Stimulated activated CD4-positive, alpha-beta T cell treated with anti-CD3 and anti-CD28 coated beads, Interleukin-12 subunit alpha, Interleukin-12 subunit beta, amount 100 ng/mL, for 4 hours (primary cell): ENCODE results near the gene NHSL1.

ENCODE experiments used
- DNase-seq: peaks from one replicate; pipeline ENCODE4 v3.0.0-alpha.2; 2020

The NHSL1 gene

DNA sequence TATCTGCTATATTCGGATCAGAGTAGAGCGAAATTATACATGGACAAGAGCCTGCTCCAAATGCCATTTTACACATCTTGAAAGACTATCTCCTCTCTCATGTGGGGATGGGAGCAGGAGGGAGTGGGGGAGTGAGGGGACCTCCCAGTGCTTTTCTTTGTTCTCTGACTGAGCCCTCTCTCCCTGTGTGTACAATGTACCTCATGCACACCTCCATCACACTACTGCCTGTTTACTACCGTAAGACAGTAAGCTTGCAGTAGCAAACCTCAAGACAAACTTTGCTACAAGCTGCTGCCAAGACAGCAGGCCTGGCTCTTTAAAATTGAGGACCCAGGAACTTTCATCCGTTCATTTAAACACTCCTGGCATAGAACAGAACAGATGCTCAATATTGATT is 7.2 kb downstream of the NHSL1 start:
- DNase-seq, result no peak

- no peak for DNase-seq
Measured at GRCh38 chr6:138491017-138491416, 8.3 kb downstream of the NHSL1 start.

DNA sequence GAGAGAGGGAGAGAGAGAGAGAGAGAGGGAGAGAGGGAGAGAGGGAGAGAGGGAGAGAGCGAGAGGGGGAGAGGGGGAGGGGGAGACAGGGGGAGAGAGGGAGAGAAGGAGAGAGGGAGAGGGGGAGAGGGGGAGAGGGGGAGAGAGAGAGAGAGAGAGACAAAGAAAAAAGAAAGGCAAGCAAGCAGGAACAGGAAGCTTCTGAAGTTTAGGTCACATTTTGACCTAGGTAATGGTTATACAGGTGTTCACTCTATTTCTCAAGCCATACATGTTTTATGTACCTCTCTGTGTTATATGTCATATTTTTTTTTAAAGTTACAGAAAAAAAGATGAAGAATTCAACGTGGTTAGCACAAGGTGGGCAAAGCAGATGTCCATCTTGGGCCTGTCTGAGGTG is 9.4 kb downstream of the NHSL1 start:
- no peak for DNase-seq

DNA sequence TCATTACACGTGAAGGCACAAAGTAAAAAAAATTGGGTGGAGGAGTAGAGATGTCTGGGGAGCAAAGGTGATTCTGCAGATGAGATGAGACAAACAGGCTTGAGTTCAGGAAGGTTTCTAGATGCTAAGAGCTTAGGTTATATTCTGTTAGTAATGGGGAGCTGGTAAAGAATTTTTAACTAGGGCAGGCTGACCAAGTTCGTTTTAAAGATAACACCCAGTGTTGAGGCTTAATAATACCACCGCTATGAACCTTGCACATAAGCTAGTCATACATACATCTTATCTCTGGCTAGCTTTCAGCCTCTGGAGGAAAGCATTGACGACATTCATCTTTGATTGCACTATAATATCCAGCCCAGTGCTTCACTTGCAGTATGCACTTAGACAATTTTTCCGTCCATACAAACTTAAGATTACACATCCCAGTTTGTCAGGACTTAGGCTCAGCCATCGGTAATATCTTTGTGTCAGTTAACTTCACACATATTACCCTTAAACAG is 12.1 kb downstream of the NHSL1 start:
- no peak for DNase-seq

GRCh38 chr6:138486249-138487101 is 12.8 kb downstream of the NHSL1 start:
- no peak for DNase-seq

DNA sequence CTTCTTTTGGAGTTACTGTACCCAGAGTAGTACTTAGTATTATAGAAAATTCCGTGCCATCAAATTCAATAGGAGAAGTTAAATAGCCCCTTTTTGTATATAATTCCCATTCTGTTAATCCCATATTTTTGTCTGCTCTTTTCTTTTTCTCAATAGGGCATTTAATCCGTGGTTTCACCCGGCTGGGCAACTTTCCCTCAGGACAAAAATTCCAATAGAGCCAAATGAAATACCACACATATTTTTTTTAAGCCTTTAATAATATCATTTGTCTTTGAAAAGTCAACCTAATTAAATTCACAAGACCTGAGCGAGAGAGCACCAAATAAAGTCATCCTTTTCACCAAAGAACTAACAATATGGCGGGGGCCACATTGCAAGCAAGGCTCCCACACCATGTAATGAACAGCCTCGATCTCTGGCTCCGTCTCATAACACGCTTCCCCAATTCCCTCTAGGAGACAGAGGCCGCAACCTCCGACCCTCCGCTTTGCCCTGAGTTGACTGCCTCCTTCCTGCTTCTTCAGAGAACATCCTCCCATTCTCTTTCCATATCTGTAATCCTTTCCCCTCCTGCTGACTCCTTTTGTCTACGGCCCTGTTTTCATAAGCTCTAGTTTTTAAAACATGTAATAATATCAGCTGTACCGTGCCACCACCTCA is 13.6 kb downstream of the NHSL1 start:
- no peak for DNase-seq

- no peak for DNase-seq
Measured at GRCh38 chr6:138485005-138485545, 14.2 kb downstream of the NHSL1 start.

- no peak for DNase-seq
Measured at GRCh38 chr6:138484018-138484731, 15.1 kb downstream of the NHSL1 start.

DNA sequence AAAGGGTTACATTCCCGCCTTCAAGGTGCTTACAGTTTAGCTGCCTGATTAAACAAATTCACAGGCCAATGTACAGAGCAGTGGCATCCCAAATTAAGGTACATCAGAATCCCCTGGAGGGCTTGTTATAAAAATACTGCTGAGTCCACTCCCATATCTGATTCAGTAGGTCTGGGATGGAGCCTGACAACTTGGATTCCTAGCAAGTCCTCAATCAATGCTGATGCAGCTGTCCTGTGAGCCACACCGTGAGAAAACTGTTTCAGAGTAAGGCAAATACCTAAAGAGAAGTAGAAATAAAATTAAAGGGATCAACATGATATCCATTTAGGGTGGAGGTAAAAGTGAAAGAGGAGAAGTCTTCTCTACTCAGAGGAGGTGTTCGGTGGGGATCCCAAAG is 16.5 kb downstream of the NHSL1 start:
- DNase-seq, result no peak

GRCh38 chr6:138480279-138480949 is 18.9 kb downstream of the NHSL1 start:
- no peak for DNase-seq

- no peak for DNase-seq
Measured at GRCh38 chr6:138477913-138478539, 21.3 kb downstream of the NHSL1 start.

- DNase-seq, result no peak
Measured at GRCh38 chr6:138476116-138476515, 23.2 kb downstream of the NHSL1 start.

DNA sequence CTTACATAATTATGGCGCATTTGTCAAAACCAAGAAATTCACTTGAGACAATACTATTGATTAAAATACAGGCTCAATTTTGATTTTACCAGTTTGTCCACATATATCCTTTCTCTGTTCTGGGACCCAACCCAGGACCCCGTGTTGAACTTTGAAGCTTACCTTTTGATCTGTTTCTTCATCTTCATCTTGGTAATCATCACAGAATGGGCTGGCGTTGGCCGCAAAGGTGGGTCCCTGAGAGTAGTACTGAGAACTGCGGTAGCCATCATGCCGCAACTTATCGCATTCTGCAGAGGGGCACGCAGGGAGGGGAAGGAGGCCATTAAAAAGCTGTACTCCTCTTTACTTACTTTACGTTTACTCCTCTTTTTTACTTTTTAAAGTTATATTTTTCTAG is 26.1 kb downstream of the NHSL1 start:
- no peak for DNase-seq

DNA sequence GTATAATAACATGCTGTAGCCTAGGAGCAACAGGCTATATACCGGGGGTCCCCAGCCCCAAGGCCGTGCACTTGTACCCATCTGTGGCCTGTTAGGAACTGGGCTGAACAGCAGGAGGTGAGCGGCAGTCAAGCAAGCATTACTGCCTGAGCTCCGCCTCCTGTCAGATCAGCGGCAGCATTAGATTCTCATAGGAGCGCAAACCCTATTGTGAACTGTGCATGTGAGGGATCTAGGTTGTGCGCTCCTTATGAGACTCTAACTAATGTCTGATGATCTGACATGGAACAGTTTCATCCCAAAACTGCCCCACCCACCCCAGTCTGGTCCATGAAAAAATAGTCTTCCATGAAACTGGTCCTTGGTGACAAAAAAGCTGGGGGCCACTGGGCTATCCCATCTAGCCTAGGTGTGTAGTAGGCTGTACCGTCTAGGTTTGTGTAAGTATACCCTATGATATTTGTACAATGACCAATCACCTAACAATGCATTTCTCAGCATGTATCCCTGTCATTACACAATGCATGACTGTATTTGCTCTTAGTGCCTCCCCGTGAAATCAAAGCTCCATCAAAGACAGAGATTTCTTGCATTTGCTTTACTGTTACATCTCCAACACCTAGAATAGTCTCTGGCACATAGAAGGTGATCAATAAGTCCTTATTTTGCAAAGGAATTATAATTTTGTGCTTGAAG is 30.8 kb downstream of the NHSL1 start:
- DNase-seq, result no peak

- DNase-seq, result no peak
Measured at GRCh38 chr6:138467901-138468300, 31.4 kb downstream of the NHSL1 start.

- DNase-seq, result no peak
Measured at GRCh38 chr6:138465007-138465645, 34.2 kb downstream of the NHSL1 start.

DNA sequence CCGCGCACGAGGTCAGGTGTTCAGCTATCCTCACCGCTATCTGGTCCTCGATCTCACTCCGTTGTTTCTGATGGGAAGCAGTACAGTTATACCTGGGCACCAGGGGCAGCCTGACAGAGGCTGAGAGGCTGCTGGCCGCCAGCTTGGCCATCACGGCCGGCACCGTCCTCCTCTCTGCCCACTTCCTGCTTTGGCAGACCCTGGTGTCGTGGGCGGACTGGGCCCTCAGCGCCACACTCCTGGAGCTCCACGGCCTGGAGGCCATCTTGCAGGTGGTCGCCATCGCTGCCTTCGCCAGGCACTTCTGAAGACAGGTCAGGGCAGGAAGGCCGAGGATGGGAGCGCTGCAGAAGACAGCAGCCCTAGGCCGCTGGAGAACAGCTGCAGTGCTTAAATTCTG is 35.2 kb downstream of the NHSL1 start:
- DNase-seq, result no peak

GRCh38 chr6:138461647-138462046 is 37.6 kb downstream of the NHSL1 start:
- DNase-seq, result no peak

GRCh38 chr6:138456401-138456790 is 42.9 kb downstream of the NHSL1 start:
- DNase-seq, result no peak

DNA sequence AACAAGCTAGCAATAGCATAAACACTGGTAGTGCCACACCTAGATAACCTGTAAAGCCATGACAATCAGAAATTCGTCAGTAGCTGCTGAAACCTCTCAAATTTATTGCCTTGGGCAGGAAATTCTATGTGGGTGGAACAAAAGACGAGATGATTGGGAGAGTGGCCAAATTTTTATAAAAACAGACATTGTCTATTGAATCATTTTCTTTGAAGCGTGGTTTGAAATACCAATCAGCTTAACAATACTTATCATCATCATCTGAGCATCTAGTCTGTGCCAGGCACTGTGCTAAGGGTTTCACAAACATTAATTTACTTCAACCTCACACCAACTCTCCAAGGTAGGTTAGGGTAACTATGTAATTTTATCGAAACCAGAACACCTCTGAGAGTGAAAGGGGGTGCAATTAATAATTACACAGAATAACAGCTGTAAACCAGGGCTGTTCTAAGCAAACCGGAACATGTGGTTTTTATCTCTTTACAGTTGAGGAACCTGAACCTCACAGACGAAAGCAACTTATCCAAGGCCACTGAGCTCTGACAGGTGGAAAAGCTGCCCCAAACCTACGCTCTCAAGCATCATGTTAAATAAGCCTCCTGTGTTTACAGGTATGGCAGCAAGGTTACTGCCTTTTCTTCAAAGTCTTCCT is 43.4 kb downstream of the NHSL1 start:
- DNase-seq, result no peak
